Ectodermal cell (in vitro differentiated cells): ENCODE data around the gene LCORL.

Experiments
- H3K27ac ChIP-seq: 2 replicates; pipeline ENCODE4 v1.7.0; 2013; ENCODE audit warnings: mild to moderate bottlenecking, low read depth, low read length; ENCODE audit not compliant: insufficient read depth, poor library complexity, severe bottlenecking
- H3K27me3 ChIP-seq: 2 replicates; pipeline ENCODE4 v1.7.0; 2013; ENCODE audit warnings: mild to moderate bottlenecking, low read length; ENCODE audit not compliant: insufficient read depth, control insufficient read depth, poor library complexity, severe bottlenecking
- H3K36me3 ChIP-seq: one replicate; pipeline ENCODE4 v1.7.0; 2013; ENCODE audit warnings: low read length; ENCODE audit not compliant: control insufficient read depth, insufficient read depth
- H3K4me1 ChIP-seq: one replicate; pipeline ENCODE4 v1.7.0; 2013; ENCODE audit warnings: low read length; ENCODE audit not compliant: control insufficient read depth, insufficient read depth
- H3K4me3 ChIP-seq: 2 replicates; pipeline ENCODE4 v1.7.0; 2013; ENCODE audit warnings: low read depth, low read length, control low read depth; ENCODE audit not compliant: insufficient read depth
- H3K9me3 ChIP-seq: 2 replicates; pipeline ENCODE4 v1.7.0; 2013; ENCODE audit warnings: mild to moderate bottlenecking, low read length, moderate library complexity; ENCODE audit not compliant: control insufficient read depth
- WGBS, 2 experiments: methylation state at CpG; one replicate each; pipeline ENCODE4 v1.1.7; 2013; ENCODE audit warnings: missing lambda C conversion rate in 2 of 2; 5-methylcytosine and 5-hydroxymethylcytosine counted together

The LCORL gene

GRCh38 chr4:17805580-17806155 is 215.9 kb downstream of the LCORL start:
- Histone ChIP-seq H3K4me1 (peaks cover 2% of the 10 kb centered on the region), H3K27me3 (no peaks in the 10 kb centered on the region), H3K9me3 (no peaks in the 10 kb centered on the region), H3K36me3 (peaks cover 22% of the 10 kb centered on the region), H3K27ac (no peak overlapping the region), H3K4me3 (no peak overlapping the region)
- WGBS, 2 experiments = 94 to 95% methylated on average over 2 of the region's 3 CpGs

GRCh38 chr4:17797808-17798207 is 223.7 kb downstream of the LCORL start:
- Histone ChIP-seq H3K4me3 (no peak overlapping the region), H3K4me1 (no peaks in the 10 kb centered on the region), H3K36me3 (peaks cover 3% of the 10 kb centered on the region), H3K9me3 (no peaks in the 10 kb centered on the region), H3K27ac (no peak overlapping the region), H3K27me3 (no peaks in the 10 kb centered on the region)
- 94 to 98% methylated on average over 1 of the region's 1 CpG for WGBS, 2 experiments

GRCh38 chr4:17794730-17795129 is 226.8 kb downstream of the LCORL start:
- H3K9me3 ChIP-seq = no peaks in the 10 kb centered on the region
- WGBS, 2 experiments = 71 to 72% methylated on average over 1 of the region's 1 CpG
- no peaks in the 10 kb centered on the region for H3K36me3 ChIP-seq
- no peak overlapping the region for H3K27ac ChIP-seq
- H3K4me1 ChIP-seq = no peaks in the 10 kb centered on the region
- no peak overlapping the region for H3K4me3 ChIP-seq
- H3K27me3 ChIP-seq = no peaks in the 10 kb centered on the region
